HepG2 (cell line): ENCODE measurements around the gene NGDN. TPM values are rescaled to one million over a fixed set of nuclear protein-coding genes. Genes with fewer than 3 reads are reported as not detected.

Experiments
- ELF1 ChIP-seq: sonication (generic); formaldehyde crosslinking; IDR thresholded peaks from 2 replicates; pipeline ENCODE4 v1.4.0; 2020; ENCODE audit warnings: missing genetic modification reagents
- HDAC2 ChIP-seq: sonication (generic); formaldehyde crosslinking; IDR thresholded peaks from 2 replicates; pipeline ENCODE4 v1.4.0; 2020; ENCODE audit warnings: missing genetic modification reagents
- KDM1A ChIP-seq: IDR thresholded peaks from 2 replicates; pipeline ENCODE4 v1.6.1; 2016; ENCODE audit warnings: missing compliant biosample characterization
- LRRFIP1 ChIP-seq: sonication (generic); formaldehyde crosslinking; conservative IDR thresholded peaks from 2 replicates; pipeline ENCODE4 v1.4.0; 2020; ENCODE audit warnings: missing genetic modification reagents
- MAZ ChIP-seq, 2 experiments: sonication (generic) in 1 of 2; formaldehyde crosslinking in 1 of 2; IDR thresholded peaks; 2 replicates each; pipeline versions ENCODE4 v1.5.0 to v1.6.1; 2012 to 2020; ENCODE audit warnings: low read depth in 2 of 2, mild to moderate bottlenecking in 2 of 2, borderline replicate concordance in 1 of 2, improper control_type of control experiment in 1 of 2, low read length in 1 of 2, missing genetic modification reagents in 1 of 2, moderate library complexity in 1 of 2
- MEF2D ChIP-seq: sonication (generic); formaldehyde crosslinking; IDR thresholded peaks from 2 replicates; pipeline ENCODE4 v1.5.1; 2020; ENCODE audit warnings: mild to moderate bottlenecking, missing genetic modification reagents
- MLLT10 ChIP-seq: sonication (generic); formaldehyde crosslinking; IDR thresholded peaks from 2 replicates; pipeline ENCODE4 v1.4.0; 2020; ENCODE audit warnings: missing genetic modification reagents
- PPARG ChIP-seq: conservative IDR thresholded peaks from 2 replicates; pipeline ENCODE4 v1.6.1; 2016; ENCODE audit warnings: missing biosample characterization, missing genetic modification reagents
- ZBTB7A ChIP-seq: sonication (generic); formaldehyde crosslinking; IDR thresholded peaks from 2 replicates; pipeline ENCODE4 v1.8.0; 2022; ENCODE audit warnings: mild to moderate bottlenecking, missing genetic modification reagents
- ZNF263 ChIP-seq: sonication (generic); formaldehyde crosslinking; IDR thresholded peaks from 2 replicates; pipeline ENCODE4 v1.4.0; 2020; ENCODE audit warnings: missing genetic modification reagents
- ZNF333 ChIP-seq: sonication (generic); formaldehyde crosslinking; IDR thresholded peaks from 2 replicates; pipeline ENCODE4 v1.4.0; 2020; ENCODE audit warnings: mild to moderate bottlenecking, missing genetic modification reagents, borderline replicate concordance
- ZNF431 ChIP-seq: sonication (generic); formaldehyde crosslinking; IDR thresholded peaks from 2 replicates; pipeline ENCODE4 v1.9.0; 2022; ENCODE audit warnings: missing genetic modification reagents, low read depth, mild to moderate bottlenecking, borderline replicate concordance
- ZNF569 ChIP-seq: sonication (generic); formaldehyde crosslinking; IDR thresholded peaks from 2 replicates; pipeline ENCODE4 v1.5.0; 2020; ENCODE audit warnings: mild to moderate bottlenecking, missing genetic modification reagents, moderate library complexity, borderline replicate concordance
- ZNF709 ChIP-seq: sonication (generic); formaldehyde crosslinking; IDR thresholded peaks from 2 replicates; pipeline ENCODE4 v1.5.0; 2020; ENCODE audit warnings: mild to moderate bottlenecking, missing genetic modification reagents
- ZNF75D ChIP-seq: sonication (generic); formaldehyde crosslinking; IDR thresholded peaks from 2 replicates; pipeline ENCODE4 v1.8.1; 2023; ENCODE audit warnings: missing genetic modification reagents, mild to moderate bottlenecking, borderline replicate concordance
- polyA plus RNA-seq, 8 experiments: library from polyadenylated mRNA; depleted of rRNA in 3 of 8; stranded (reverse) in 7 of 8; unstranded in 1 of 8; fragments of >200 nt; fragmentation: Illumina TruSeq in 4 of 8; extraction: Trizol in 4 of 8; gene quantifications; 2 replicates each; pipeline versions ENCODE4 v1.2.1 to v1.2.3, GENCODE V29; 2011 to 2016; ENCODE audit warnings: low read depth in 4 of 8, missing spikeins in 1 of 8, mixed read lengths in 1 of 8; ENCODE audit not compliant: insufficient read depth in 1 of 8
- total RNA-seq, 5 experiments: library from RNA; depleted of rRNA; stranded (reverse); fragments of >200 nt; fragmentation: Illumina TruSeq; extraction: Trizol; gene quantifications; 2 replicates each; pipeline ENCODE4 v1.2.3, GENCODE V29; 2016; ENCODE audit warnings: low read depth in 1 of 5
- TF ChIP-seq, protein P1 (sequence below): sonication (generic); formaldehyde crosslinking; IDR thresholded peaks from 2 replicates; pipeline ENCODE4 v1.4.0; 2020; ENCODE audit warnings: missing genetic modification reagents
- TF ChIP-seq, protein P2 (sequence below): sonication (generic); formaldehyde crosslinking; IDR thresholded peaks from 2 replicates; pipeline ENCODE4 v1.4.0; 2020; ENCODE audit warnings: low read depth, missing genetic modification reagents
- TF ChIP-seq, protein P3 (sequence below): sonication (generic); formaldehyde crosslinking; conservative IDR thresholded peaks from 2 replicates; pipeline ENCODE4 v1.8.0; 2022; ENCODE audit warnings: mild to moderate bottlenecking, moderate library complexity, missing genetic modification reagents

The NGDN gene
- total and polyA plus RNA-seq, 2 of the 13 experiments (the other 11 are each of a cell fraction or from before 2014, with no cell fraction given) = 154 to 216 TPM

DNA sequence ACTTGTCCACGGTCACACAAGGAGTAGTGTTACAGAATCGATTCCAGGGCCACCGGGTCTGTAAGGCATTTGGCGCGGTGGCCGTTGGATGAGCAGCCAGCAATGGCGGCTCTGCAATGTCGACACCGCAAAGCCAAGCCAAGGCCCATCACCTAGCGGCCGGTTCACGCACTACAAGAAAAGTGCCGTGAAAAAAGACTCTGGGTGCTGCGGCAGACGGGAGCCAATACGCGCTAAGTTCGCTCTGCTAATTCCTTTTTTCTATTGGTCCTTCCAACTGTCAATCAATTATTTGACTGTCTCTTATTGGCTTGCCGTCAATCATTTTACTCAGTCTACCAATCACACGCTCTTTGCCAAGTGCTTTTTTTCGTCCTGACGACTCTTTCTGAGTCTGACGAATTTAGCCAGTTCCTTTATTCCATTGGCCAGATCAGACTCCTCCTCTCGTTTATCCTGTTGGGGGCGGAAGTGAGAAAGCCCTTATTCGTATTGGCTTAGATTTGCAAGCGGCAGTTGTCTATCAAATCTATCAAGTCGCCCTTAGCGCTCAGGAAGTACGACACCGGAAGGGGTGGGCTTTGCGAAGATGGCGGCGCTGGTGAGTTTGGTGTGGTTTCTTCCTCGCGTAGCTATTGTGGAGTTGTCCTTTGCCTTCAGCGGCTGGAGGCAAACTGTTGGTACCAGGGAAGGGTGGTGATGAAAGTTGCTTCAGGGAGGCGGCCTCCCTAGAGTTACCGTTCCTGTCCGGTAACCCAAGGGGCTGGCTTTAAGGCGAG lies at the start of gene NGDN (continued):
- TF ChIP-seq HDAC2 (CRISPR knock-in tag) = peak; percentile 99
- peak; percentile 83 for TF ChIP-seq ZNF431
- TF ChIP-seq, protein P1, sequence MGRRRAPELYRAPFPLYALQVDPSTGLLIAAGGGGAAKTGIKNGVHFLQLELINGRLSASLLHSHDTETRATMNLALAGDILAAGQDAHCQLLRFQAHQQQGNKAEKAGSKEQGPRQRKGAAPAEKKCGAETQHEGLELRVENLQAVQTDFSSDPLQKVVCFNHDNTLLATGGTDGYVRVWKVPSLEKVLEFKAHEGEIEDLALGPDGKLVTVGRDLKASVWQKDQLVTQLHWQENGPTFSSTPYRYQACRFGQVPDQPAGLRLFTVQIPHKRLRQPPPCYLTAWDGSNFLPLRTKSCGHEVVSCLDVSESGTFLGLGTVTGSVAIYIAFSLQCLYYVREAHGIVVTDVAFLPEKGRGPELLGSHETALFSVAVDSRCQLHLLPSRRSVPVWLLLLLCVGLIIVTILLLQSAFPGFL (CRISPR knock-in tag) = peak; percentile 82; the same call in 1 of the 2 replicates
- peak; percentile 90 for TF ChIP-seq MEF2D (CRISPR knock-in tag)
- no peak for TF ChIP-seq LRRFIP1
- TF ChIP-seq, protein P2, sequence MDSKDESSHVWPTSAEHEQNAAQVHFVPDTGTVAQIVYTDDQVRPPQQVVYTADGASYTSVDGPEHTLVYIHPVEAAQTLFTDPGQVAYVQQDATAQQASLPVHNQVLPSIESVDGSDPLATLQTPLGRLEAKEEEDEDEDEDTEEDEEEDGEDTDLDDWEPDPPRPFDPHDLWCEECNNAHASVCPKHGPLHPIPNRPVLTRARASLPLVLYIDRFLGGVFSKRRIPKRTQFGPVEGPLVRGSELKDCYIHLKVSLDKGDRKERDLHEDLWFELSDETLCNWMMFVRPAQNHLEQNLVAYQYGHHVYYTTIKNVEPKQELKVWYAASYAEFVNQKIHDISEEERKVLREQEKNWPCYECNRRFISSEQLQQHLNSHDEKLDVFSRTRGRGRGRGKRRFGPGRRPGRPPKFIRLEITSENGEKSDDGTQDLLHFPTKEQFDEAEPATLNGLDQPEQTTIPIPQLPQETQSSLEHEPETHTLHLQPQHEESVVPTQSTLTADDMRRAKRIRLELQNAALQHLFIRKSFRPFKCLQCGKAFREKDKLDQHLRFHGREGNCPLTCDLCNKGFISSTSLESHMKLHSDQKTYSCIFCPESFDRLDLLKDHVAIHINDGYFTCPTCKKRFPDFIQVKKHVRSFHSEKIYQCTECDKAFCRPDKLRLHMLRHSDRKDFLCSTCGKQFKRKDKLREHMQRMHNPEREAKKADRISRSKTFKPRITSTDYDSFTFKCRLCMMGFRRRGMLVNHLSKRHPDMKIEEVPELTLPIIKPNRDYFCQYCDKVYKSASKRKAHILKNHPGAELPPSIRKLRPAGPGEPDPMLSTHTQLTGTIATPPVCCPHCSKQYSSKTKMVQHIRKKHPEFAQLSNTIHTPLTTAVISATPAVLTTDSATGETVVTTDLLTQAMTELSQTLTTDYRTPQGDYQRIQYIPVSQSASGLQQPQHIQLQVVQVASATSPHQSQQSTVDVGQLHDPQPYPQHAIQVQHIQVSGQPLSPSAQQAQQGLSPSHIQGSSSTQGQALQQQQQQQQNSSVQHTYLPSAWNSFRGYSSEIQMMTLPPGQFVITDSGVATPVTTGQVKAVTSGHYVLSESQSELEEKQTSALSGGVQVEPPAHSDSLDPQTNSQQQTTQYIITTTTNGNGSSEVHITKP (CRISPR knock-in tag) = no peak; the same call in 1 of the 2 replicates
- no peak for TF ChIP-seq MLLT10
- TF ChIP-seq PPARG (CRISPR knock-in tag) = peak; percentile 45; the same call in 1 of the 2 replicates
- peak; percentile 75; the same call in 1 of the 2 replicates for TF ChIP-seq ZNF333 (CRISPR knock-in tag)
- TF ChIP-seq ZNF263 (CRISPR knock-in tag) = peak; percentile 51
- TF ChIP-seq ZNF709 = peak; percentile 89
- peak; percentile 95; the same call in 1 of the 2 replicates for TF ChIP-seq ZNF569
- peak; percentile 38; the same call in 1 of the 2 replicates for TF ChIP-seq KDM1A (CRISPR knock-in tag)
- peak; percentile 32; the same call in 1 of the 2 replicates for TF ChIP-seq ZNF75D (CRISPR knock-in tag)
- TF ChIP-seq MAZ (IDR thresholded peaks at IDR 0.05; ENCODE audit: borderline replicate concordance, low read depth, low read length) = no peak
- TF ChIP-seq MAZ (CRISPR knock-in tag; IDR thresholded peaks at IDR 0.05; ENCODE audit: low read depth) = peak; percentile 94
- TF ChIP-seq, protein P3, sequence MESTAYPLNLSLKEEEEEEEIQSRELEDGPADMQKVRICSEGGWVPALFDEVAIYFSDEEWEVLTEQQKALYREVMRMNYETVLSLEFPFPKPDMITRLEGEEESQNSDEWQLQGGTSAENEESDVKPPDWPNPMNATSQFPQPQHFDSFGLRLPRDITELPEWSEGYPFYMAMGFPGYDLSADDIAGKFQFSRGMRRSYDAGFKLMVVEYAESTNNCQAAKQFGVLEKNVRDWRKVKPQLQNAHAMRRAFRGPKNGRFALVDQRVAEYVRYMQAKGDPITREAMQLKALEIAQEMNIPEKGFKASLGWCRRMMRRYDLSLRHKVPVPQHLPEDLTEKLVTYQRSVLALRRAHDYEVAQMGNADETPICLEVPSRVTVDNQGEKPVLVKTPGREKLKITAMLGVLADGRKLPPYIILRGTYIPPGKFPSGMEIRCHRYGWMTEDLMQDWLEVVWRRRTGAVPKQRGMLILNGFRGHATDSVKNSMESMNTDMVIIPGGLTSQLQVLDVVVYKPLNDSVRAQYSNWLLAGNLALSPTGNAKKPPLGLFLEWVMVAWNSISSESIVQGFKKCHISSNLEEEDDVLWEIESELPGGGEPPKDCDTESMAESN (CRISPR knock-in tag) = peak; percentile 98
- TF ChIP-seq ZBTB7A = no peak
- TF ChIP-seq ELF1 (CRISPR knock-in tag) = peak; percentile 96
